ENCODE data around the gene NUP210.

The NUP210 gene

GRCh38 chr3:13329746-13330145 is 90.4 kb downstream of the NUP210 start:
- TF ChIP-seq, protein P1, sequence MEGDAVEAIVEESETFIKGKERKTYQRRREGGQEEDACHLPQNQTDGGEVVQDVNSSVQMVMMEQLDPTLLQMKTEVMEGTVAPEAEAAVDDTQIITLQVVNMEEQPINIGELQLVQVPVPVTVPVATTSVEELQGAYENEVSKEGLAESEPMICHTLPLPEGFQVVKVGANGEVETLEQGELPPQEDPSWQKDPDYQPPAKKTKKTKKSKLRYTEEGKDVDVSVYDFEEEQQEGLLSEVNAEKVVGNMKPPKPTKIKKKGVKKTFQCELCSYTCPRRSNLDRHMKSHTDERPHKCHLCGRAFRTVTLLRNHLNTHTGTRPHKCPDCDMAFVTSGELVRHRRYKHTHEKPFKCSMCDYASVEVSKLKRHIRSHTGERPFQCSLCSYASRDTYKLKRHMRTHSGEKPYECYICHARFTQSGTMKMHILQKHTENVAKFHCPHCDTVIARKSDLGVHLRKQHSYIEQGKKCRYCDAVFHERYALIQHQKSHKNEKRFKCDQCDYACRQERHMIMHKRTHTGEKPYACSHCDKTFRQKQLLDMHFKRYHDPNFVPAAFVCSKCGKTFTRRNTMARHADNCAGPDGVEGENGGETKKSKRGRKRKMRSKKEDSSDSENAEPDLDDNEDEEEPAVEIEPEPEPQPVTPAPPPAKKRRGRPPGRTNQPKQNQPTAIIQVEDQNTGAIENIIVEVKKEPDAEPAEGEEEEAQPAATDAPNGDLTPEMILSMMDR (IDR thresholded peaks at IDR 0.05; ENCODE audit: low read depth, low read length) = no peak
- H3K4me3 ChIP-seq (replicated peaks in 1 of 2; ENCODE audit: low read depth in 2 of 2, low read length in 2 of 2) = no peak overlapping the region
- no peak for DNase-seq (ENCODE audit: low read depth in 2 of 2)

GRCh38 chr3:13325892-13326443 is 94.2 kb downstream of the NUP210 start:
- no peak for DNase-seq (ENCODE audit: low read depth in 2 of 2)
- H3K4me3 ChIP-seq (replicated peaks in 1 of 2; ENCODE audit: low read depth in 2 of 2, low read length in 2 of 2) = no peak overlapping the region
- TF ChIP-seq, protein P1 (IDR thresholded peaks at IDR 0.05; ENCODE audit: low read depth, low read length) = no peak

DNA sequence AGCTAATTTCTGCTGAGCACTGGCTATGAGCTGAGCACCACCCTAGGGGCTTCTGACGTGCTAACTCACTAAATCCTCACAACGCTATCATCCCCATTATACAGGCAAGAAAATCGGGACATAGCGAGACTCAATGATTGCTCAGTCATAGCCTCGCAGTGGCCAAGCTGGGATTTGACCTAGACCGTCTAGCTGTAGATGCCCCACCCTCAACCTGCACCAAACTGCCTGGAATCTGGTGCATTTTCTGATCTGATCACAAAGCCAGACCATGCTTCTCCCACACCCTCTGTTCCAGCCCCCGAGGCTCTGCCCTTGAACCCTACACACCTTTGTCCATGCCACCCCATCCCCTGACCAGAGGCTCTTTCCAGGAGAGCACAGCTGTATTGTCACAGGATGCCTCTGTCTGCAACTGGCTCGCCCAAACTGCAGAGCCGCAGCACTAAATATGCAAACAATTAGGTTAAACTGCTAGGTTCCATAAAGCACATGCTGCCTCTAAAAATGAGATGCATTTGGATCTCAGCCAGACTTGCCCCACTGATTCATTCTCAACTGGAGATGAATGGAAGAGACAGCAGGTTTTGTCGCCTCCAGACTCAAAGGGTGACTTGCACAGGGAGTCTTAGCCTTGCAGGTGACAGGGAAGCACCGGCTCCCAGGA is 95.2 kb downstream of the NUP210 start:
- TF ChIP-seq, protein P1 (IDR thresholded peaks at IDR 0.05; ENCODE audit: low read depth, low read length) = no peak
- DNase-seq (ENCODE audit: low read depth in 2 of 2) = no peak
- H3K4me3 ChIP-seq (replicated peaks in 1 of 2; ENCODE audit: low read depth in 2 of 2, low read length in 2 of 2) = no peak overlapping the region

DNA sequence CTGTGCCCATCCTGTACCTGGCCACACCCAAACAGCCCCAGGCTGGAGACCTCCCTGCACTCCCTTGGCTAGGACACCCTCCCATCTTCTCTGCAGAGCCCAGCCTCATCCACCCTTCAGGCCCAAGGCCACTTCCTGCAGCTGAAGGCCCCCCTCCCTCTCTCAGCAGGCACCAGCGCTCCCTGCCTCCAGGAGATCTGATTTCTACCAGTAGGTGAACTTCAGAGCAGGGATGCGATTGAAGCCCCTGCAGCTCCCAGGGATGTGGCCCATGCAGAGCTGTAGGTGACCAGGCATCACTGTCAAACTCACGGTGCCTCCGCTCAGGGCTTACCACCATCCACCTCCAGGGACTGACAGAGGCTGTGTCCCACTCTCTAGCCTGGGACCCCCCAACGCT is 96.3 kb downstream of the NUP210 start:
- H3K4me3 ChIP-seq (replicated peaks in 1 of 2; ENCODE audit: low read depth in 2 of 2, low read length in 2 of 2) = no peak overlapping the region
- TF ChIP-seq, protein P1 (IDR thresholded peaks at IDR 0.05; ENCODE audit: low read depth, low read length) = no peak
- DNase-seq (ENCODE audit: low read depth in 2 of 2) = no peak

GRCh38 chr3:13322324-13322723 is 97.8 kb downstream of the NUP210 start:
- TF ChIP-seq, protein P1 (IDR thresholded peaks at IDR 0.05; ENCODE audit: low read depth, low read length) = no peak
- no peak for DNase-seq (ENCODE audit: low read depth in 2 of 2)
- no peak overlapping the region for H3K4me3 ChIP-seq (replicated peaks in 1 of 2; ENCODE audit: low read depth in 2 of 2, low read length in 2 of 2)

- no peak overlapping the region for H3K4me3 ChIP-seq (replicated peaks in 1 of 2; ENCODE audit: low read depth in 2 of 2, low read length in 2 of 2)
- TF ChIP-seq, protein P1 (IDR thresholded peaks at IDR 0.05; ENCODE audit: low read depth, low read length) = no peak
- no peak for DNase-seq (ENCODE audit: low read depth in 2 of 2)
Observed at GRCh38 chr3:13319564-13320220, 100.4 kb downstream of the NUP210 start.

All from cardiac fibroblast (primary cell).